ENCODE data around the gene AP3B2. TPM values are rescaled to one million over a fixed set of nuclear protein-coding genes. Genes with fewer than 3 reads are reported as not detected.
"Not testable (repeated sequence)": the region's sequence is repeated elsewhere in the genome, so short reads cannot be mapped to it uniquely, and the experiment has no call there.

Gene AP3B2
- total RNA-seq, 4 donors from 2014 or later, result 1.9 to 6.9 (median 2.2) TPM; not detected in 1

- H3K27me3 ChIP-seq, result no peaks in the 10 kb centered on the region
- no peak for TF ChIP-seq POLR2A (IDR thresholded peaks at IDR 0.05)
- TF ChIP-seq CTCF (IDR thresholded peaks at IDR 0.05), result no peak
- H3K27ac ChIP-seq, result no peak overlapping the region
- intact Hi-C loops (cut with DNase I; ENCODE audit: low total_unique reads), result no loop called here
- no peaks in the 10 kb centered on the region for H3K36me3 ChIP-seq
- DNase-seq, result no peak
- H3K4me3 ChIP-seq, result no peak overlapping the region
- H3K4me1 ChIP-seq, result peaks cover 0 to 6% of the 10 kb centered on the region in 2 donors
- H3K9me3 ChIP-seq, result no peaks in the 10 kb centered on the region
Observed at GRCh38 chr15:82712036-82712435, 2.4 kb upstream of the AP3B2 start.

GRCh38 chr15:82710926-82711490 lies 1.3 kb upstream of the AP3B2 start:
- Histone ChIP-seq H3K36me3 (no peaks in the 10 kb centered on the region), H3K27me3 (no peaks in the 10 kb centered on the region), H3K9me3 (no peaks in the 10 kb centered on the region), H3K4me1 (peaks cover 0 to 6% of the 10 kb centered on the region in 2 donors), H3K4me3 (no peak overlapping the region), H3K27ac (no peak overlapping the region)
- no peak for TF ChIP-seq POLR2A (IDR thresholded peaks at IDR 0.05)
- DNase-seq, result no peak
- intact Hi-C loops (cut with DNase I; ENCODE audit: low total_unique reads), result no loop called here

GRCh38 chr15:82710208-82710555 lies 507 bp upstream of the AP3B2 start:
- no peak overlapping the region for H3K27ac ChIP-seq
- peaks cover 0 to 6% of the 10 kb centered on the region in 2 donors for H3K4me1 ChIP-seq
- H3K9me3 ChIP-seq, result no peaks in the 10 kb centered on the region
- DNase-seq, result no peak
- H3K36me3 ChIP-seq, result no peaks in the 10 kb centered on the region
- peak overlapping the region; percentile 28 to 49 for H3K4me3 ChIP-seq
- no peaks in the 10 kb centered on the region for H3K27me3 ChIP-seq
- intact Hi-C loops (cut with DNase I; ENCODE audit: low total_unique reads), result no loop called here
- TF ChIP-seq CTCF (IDR thresholded peaks at IDR 0.05) (no peak), POLR2A (IDR thresholded peaks at IDR 0.05) (no peak)

DNA sequence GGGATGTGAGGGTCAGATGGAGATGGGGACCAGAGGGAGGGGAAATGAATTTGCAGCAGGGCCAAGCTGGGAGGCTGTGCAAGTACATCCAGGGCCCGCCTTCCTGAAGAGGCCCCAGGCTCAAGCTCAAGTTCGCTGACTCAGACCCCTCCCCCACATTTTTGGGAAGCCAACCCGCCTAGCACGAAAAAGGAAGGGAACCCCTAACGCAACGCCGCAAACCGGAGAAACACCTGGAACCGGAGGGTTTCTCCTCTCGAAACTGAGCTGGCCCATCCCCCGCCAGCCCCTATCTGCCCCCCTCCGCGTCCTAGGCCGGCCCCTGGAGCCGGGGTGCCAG lies 624 bp downstream of the AP3B2 start:
- intact Hi-C loops (cut with DNase I; ENCODE audit: low total_unique reads), result no loop called here
- no peaks in the 10 kb centered on the region for H3K9me3 ChIP-seq
- H3K36me3 ChIP-seq, result no peaks in the 10 kb centered on the region
- DNase-seq, result peak in 1 of 2 donors; percentile 21
- H3K27ac ChIP-seq, result no peak overlapping the region
- no peak for TF ChIP-seq POLR2A (IDR thresholded peaks at IDR 0.05)
- no peak for TF ChIP-seq CTCF (IDR thresholded peaks at IDR 0.05)
- H3K27me3 ChIP-seq, result no peaks in the 10 kb centered on the region
- peaks cover 0 to 6% of the 10 kb centered on the region in 2 donors for H3K4me1 ChIP-seq
- H3K4me3 ChIP-seq, result no peak overlapping the region

GRCh38 chr15:82705856-82706255 lies 3.8 kb downstream of the AP3B2 start:
- H3K36me3 ChIP-seq; DNase-seq; H3K27ac ChIP-seq; H3K9me3 ChIP-seq; H3K4me3 ChIP-seq; H3K27me3 ChIP-seq; intact Hi-C loops (cut with DNase I; ENCODE audit: low total_unique reads); H3K4me1 ChIP-seq: not testable (repeated sequence)

GRCh38 chr15:82699726-82700125 lies 9.9 kb downstream of the AP3B2 start:
- Histone ChIP-seq H3K36me3 (no peaks in the 10 kb centered on the region), H3K4me3 (no peak overlapping the region), H3K4me1 (no peaks in the 10 kb centered on the region), H3K9me3 (no peaks in the 10 kb centered on the region), H3K27me3 (no peaks in the 10 kb centered on the region), H3K27ac (no peak overlapping the region)
- TF ChIP-seq POLR2A (IDR thresholded peaks at IDR 0.05) (no peak), CTCF (IDR thresholded peaks at IDR 0.05) (no peak)
- DNase-seq, result no peak
- intact Hi-C loops (cut with DNase I; ENCODE audit: low total_unique reads), result no loop called here
